HCT116 (cell line): ENCODE data around the gene MYBPC1. TPM values are rescaled to one million over a fixed set of nuclear protein-coding genes. Genes with fewer than 3 reads are reported as not detected.

Source experiments
- ATAC-seq: fragments of 200-7000 bp; cut with Tn5 transposase; 2 replicates; pipeline ENCODE4 v1.9.1; 2020; ENCODE audit warnings: mild to moderate bottlenecking, moderate library complexity
- BruUV-seq: library from RNA; stranded (reverse); fragments of 400-500 nt; replicated peaks from 2 replicates; lab custom pipeline; 2021; lab: Mats Ljungman, UMichigan
- CTCF ChIA-PET: fragments of 300-600 bp; sonication (Branson Sonifier 250); formaldehyde crosslinking; loops from one replicate; lab custom pipeline; 2021; ENCODE audit warnings: antibody characterized with exemption; lab: Charles Lee
- POLR2A ChIA-PET: fragments of 300-600, 350-600 bp; sonication (Branson Sonifier 250); formaldehyde crosslinking; loops from one replicate; lab custom pipeline; 2021; ENCODE audit warnings: antibody characterized with exemption; lab: Charles Lee
- RAD21 ChIA-PET, 2 experiments: fragments of 300-600 bp; sonication (Branson Sonifier 250); formaldehyde crosslinking; loops; one replicate each; lab custom pipeline; 2023; ENCODE audit warnings: low total read pairs in 2 of 2; ENCODE audit not compliant: uncharacterized antibody in 2 of 2, unreplicated experiment in 2 of 2, low non-redundant PET in 1 of 2; lab: Charles Lee
- DNase-seq: peaks from one replicate; pipeline ENCODE4 v3.0.0-alpha.2; 2010; ENCODE audit warnings: low read depth, low spot score
- H2AFZ ChIP-seq: fragments of 200-600 bp; shearing (Covaris generic), sonication (generic); 2 replicates; pipeline ENCODE4 v1.6.1; 2017; ENCODE audit warnings: low read depth, mixed run types, mixed read lengths, antibody characterized with exemption, low read length; ENCODE audit not compliant: poor library complexity, severe bottlenecking
- H3K27ac ChIP-seq: 2 replicates; pipeline ENCODE4 v1.5.1; 2012; ENCODE audit warnings: low read depth, low read length
- H3K27me3 ChIP-seq: fragments of 200-600 bp; sonication (generic); 2 replicates; pipeline ENCODE4 v1.6.1; 2016; ENCODE audit warnings: mixed run types, low read length, mixed read lengths; ENCODE audit not compliant: insufficient read depth
- H3K36me3 ChIP-seq, 2 experiments: fragments of 200-500 bp in 1 of 2; fragments of 200-600 bp in 1 of 2; sonication (Bioruptor generic) in 1 of 2; sonication (generic) in 1 of 2; 2 replicates each; pipeline versions ENCODE4 v1.5.1 to v1.6.1; 2014 to 2016; ENCODE audit warnings: low read length in 2 of 2, inconsistent platforms in 1 of 2, mixed read lengths in 1 of 2, mixed run types in 1 of 2; ENCODE audit not compliant: insufficient read depth in 2 of 2, control insufficient read depth in 1 of 2
- H3K4me1 ChIP-seq, 2 experiments: fragments of 200-600 bp in 1 of 2; sonication (generic) in 1 of 2; 2 replicates each; pipeline versions ENCODE4 v1.5.1 to v1.6.1; 2012 to 2017; ENCODE audit warnings: low read length in 2 of 2, inconsistent platforms in 1 of 2, mild to moderate bottlenecking in 1 of 2, mixed read lengths in 1 of 2, mixed run types in 1 of 2, moderate library complexity in 1 of 2; ENCODE audit not compliant: insufficient read depth in 2 of 2, control insufficient read depth in 1 of 2
- H3K4me2 ChIP-seq: fragments of 200-600 bp; sonication (generic); 2 replicates; pipeline ENCODE4 v1.6.1; 2017; ENCODE audit warnings: mixed run types, low read length, mixed read lengths
- H3K4me3 ChIP-seq, 2 experiments: fragments of 200-600 bp in 1 of 2; sonication (generic) in 1 of 2; replicated peaks in 1 of 2; 2 replicates each; pipeline ENCODE4 v1.5.1; 2011 to 2016; ENCODE audit warnings: low read length in 2 of 2, control low read depth in 1 of 2, low read depth in 1 of 2, mild to moderate bottlenecking in 1 of 2, mixed read lengths in 1 of 2, mixed run types in 1 of 2
- H3K79me2 ChIP-seq: fragments of 200-600 bp; sonication (generic); 2 replicates; pipeline ENCODE4 v1.6.1; 2017; ENCODE audit warnings: mild to moderate bottlenecking, mixed run types, low read length, moderate library complexity, mixed read lengths; ENCODE audit not compliant: insufficient read depth
- H3K9ac ChIP-seq: fragments of 200-600 bp; sonication (generic); 2 replicates; pipeline ENCODE4 v1.6.1; 2016; ENCODE audit warnings: low read length, mixed read lengths
- H3K9me2 ChIP-seq: fragments of 200-600 bp; sonication (generic), shearing (Covaris generic); 2 replicates; pipeline ENCODE4 v1.6.1; 2017; ENCODE audit warnings: mixed run types, mild to moderate bottlenecking, moderate library complexity; ENCODE audit not compliant: insufficient read depth
- H3K9me3 ChIP-seq, 2 experiments: fragments of 200-500 bp in 1 of 2; fragments of 200-600 bp in 1 of 2; sonication (Bioruptor generic) in 1 of 2; sonication (generic) in 1 of 2; 2 replicates each; pipeline ENCODE4 v1.6.1; 2014 to 2017; ENCODE audit warnings: low read length in 2 of 2, mixed read lengths in 2 of 2, inconsistent platforms in 1 of 2, low read depth in 1 of 2, mild to moderate bottlenecking in 1 of 2, mixed run types in 1 of 2, moderate library complexity in 1 of 2; ENCODE audit not compliant: control insufficient read depth in 1 of 2, insufficient read depth in 1 of 2
- H4K20me1 ChIP-seq: fragments of 200-600 bp; sonication (generic), shearing (Covaris generic); 2 replicates; pipeline ENCODE4 v1.6.1; 2017; ENCODE audit warnings: mixed run types, mild to moderate bottlenecking, moderate library complexity; ENCODE audit not compliant: insufficient read depth
- ATF3 ChIP-seq: IDR thresholded peaks from 2 replicates; pipeline ENCODE4 v1.6.1; 2012
- CBX3 ChIP-seq: IDR thresholded peaks from 2 replicates; pipeline ENCODE4 v1.6.1; 2012; ENCODE audit warnings: low read depth
- CEBPB ChIP-seq: IDR thresholded peaks from 2 replicates; pipeline ENCODE4 v1.6.1; 2012; ENCODE audit warnings: low read depth
- CTCF ChIP-seq, 3 experiments: fragments of 200-600 bp in 1 of 3; sonication (generic) in 1 of 3; IDR thresholded peaks in 2 of 3; conservative IDR thresholded peaks in 1 of 3; 2 replicates each; pipeline ENCODE4 v1.5.1; 2012 to 2017; ENCODE audit warnings: low read depth in 2 of 3, low read length in 2 of 3, antibody characterized with exemption in 1 of 3, borderline replicate concordance in 1 of 3, control low read depth in 1 of 3, mild to moderate bottlenecking in 1 of 3, mixed read lengths in 1 of 3, mixed run types in 1 of 3, moderate library complexity in 1 of 3; ENCODE audit not compliant: insufficient read depth in 1 of 3
- EGR1 ChIP-seq: IDR thresholded peaks from 2 replicates; pipeline ENCODE4 v1.6.1; 2012; ENCODE audit warnings: low read depth
- EZH2phosphoT487 ChIP-seq: fragments of 200-600 bp; IDR thresholded peaks from 2 replicates; pipeline ENCODE4 v1.6.1; 2018; ENCODE audit warnings: antibody characterized with exemption, borderline replicate concordance
- JUND ChIP-seq: IDR thresholded peaks from 2 replicates; pipeline ENCODE4 v1.6.1; 2012
- MAX ChIP-seq: IDR thresholded peaks from 2 replicates; pipeline ENCODE4 v1.6.1; 2012
- POLR2A ChIP-seq: IDR thresholded peaks from 2 replicates; pipeline ENCODE4 v1.7.0; 2011; ENCODE audit warnings: borderline replicate concordance; ENCODE audit not compliant: insufficient read depth, insufficient read length; ENCODE audit errors: extremely low read depth
- POLR2AphosphoS5 ChIP-seq: IDR thresholded peaks from 2 replicates; pipeline ENCODE4 v1.6.1; 2011; ENCODE audit warnings: mild to moderate bottlenecking, low read depth, low read length, moderate library complexity
- RAD21 ChIP-seq: IDR thresholded peaks from 2 replicates; pipeline ENCODE4 v1.6.1; 2012; ENCODE audit warnings: low read depth, mild to moderate bottlenecking
- REST ChIP-seq: IDR thresholded peaks from 2 replicates; pipeline ENCODE4 v1.6.1; 2012; ENCODE audit warnings: low read depth
- SIN3A ChIP-seq: IDR thresholded peaks from 2 replicates; pipeline ENCODE4 v1.6.1; 2012; ENCODE audit warnings: low read depth
- SP1 ChIP-seq: IDR thresholded peaks from 2 replicates; pipeline ENCODE4 v1.6.1; 2012; ENCODE audit warnings: low read depth
- TCF7L2 ChIP-seq: IDR thresholded peaks from 2 replicates; pipeline ENCODE4 v1.7.0; 2011; ENCODE audit warnings: borderline replicate concordance, inconsistent platforms; ENCODE audit not compliant: insufficient read depth, insufficient read length; ENCODE audit errors: extremely low read depth
- YY1 ChIP-seq: IDR thresholded peaks from 2 replicates; pipeline ENCODE4 v1.6.1; 2011; ENCODE audit warnings: low read length, low read depth, moderate library complexity, mild to moderate bottlenecking; ENCODE audit not compliant: insufficient replicate concordance; ENCODE audit errors: extremely low read depth
- ZBTB33 ChIP-seq: IDR thresholded peaks from 2 replicates; pipeline ENCODE4 v1.6.1; 2011; ENCODE audit warnings: mild to moderate bottlenecking, low read length, moderate library complexity; ENCODE audit not compliant: insufficient replicate concordance; ENCODE audit errors: extremely low read depth
- intact Hi-C: fragments of 100-400 bp; cut with micrococcal nuclease; formaldehyde crosslinking; loops from 2 replicates; pipeline ENCODE4 v1.10.0; 2022
- total RNA-seq: library from RNA; stranded (reverse); gene quantifications from one replicate; pipeline ENCODE4 v1.2.1, GENCODE V29; 2021; ENCODE audit not compliant: unreplicated experiment

MYBPC1 gene
- total RNA-seq, 1 experiment from 2014 or later: not detected

GRCh38 chr12:101609198-101609597 lies 14.4 kb downstream of the MYBPC1 start (continued):
- TF ChIP-seq ZBTB33 (no peak), SIN3A (no peak), POLR2AphosphoS5 (no peak), EGR1 (no peak)
- TF ChIP-seq, all 23 proteins: peak for 0

- Histone ChIP-seq H3K9me2 (no peaks in the 10 kb centered on the region), H3K9me3 (no peaks in the 10 kb centered on the region), H3K4me1 (no peaks in the 10 kb centered on the region), H3K9ac (no peak overlapping the region), H3K4me3 (no peak overlapping the region), H3K79me2 (no peaks in the 10 kb centered on the region), H3K27me3 (no peaks in the 10 kb centered on the region), H4K20me1 (no peaks in the 10 kb centered on the region), H3K4me2 (no peak overlapping the region), H3K36me3 (no peaks in the 10 kb centered on the region), H3K27ac (no peak overlapping the region), H2AFZ (no peak overlapping the region)
- no TSS peak for BruUV-seq
- intact Hi-C loops: no loop called here
- CTCF ChIA-PET: no interaction called here
- no peak for ATAC-seq
- RAD21 ChIA-PET: no interaction called here
- POLR2A ChIA-PET: no interaction called here
- no peak for DNase-seq
- TF ChIP-seq CEBPB (no peak), SP1 (no peak), MAX (no peak), TCF7L2 (no peak), ATF3 (no peak), POLR2A (no peak), YY1 (no peak), POLR2AphosphoS5 (no peak), EZH2phosphoT487 (no peak), SIN3A (no peak), JUND (no peak), REST (no peak), RAD21 (no peak), CTCF (IDR thresholded peaks at IDR 0.05 in 2 of 3, conservative IDR thresholded peaks at IDR 0.05 in 1 of 3; ENCODE audit: borderline replicate concordance in 1 of 3, insufficient read depth in 1 of 3, low read depth in 2 of 3, low read length in 2 of 3) (no peak), CBX3 (no peak)
Observed at GRCh38 chr12:101612160-101612916, 17.6 kb downstream of the MYBPC1 start.
